ENCODE results near the gene HACE1.
A peak's percentile ranks its signal among the peaks of the same experiment; 100 is the strongest.
"Not testable (repeated sequence)": the region's sequence is repeated elsewhere in the genome, so short reads cannot be mapped to it uniquely, and the experiment has no call there.

HACE1 gene, protein sequence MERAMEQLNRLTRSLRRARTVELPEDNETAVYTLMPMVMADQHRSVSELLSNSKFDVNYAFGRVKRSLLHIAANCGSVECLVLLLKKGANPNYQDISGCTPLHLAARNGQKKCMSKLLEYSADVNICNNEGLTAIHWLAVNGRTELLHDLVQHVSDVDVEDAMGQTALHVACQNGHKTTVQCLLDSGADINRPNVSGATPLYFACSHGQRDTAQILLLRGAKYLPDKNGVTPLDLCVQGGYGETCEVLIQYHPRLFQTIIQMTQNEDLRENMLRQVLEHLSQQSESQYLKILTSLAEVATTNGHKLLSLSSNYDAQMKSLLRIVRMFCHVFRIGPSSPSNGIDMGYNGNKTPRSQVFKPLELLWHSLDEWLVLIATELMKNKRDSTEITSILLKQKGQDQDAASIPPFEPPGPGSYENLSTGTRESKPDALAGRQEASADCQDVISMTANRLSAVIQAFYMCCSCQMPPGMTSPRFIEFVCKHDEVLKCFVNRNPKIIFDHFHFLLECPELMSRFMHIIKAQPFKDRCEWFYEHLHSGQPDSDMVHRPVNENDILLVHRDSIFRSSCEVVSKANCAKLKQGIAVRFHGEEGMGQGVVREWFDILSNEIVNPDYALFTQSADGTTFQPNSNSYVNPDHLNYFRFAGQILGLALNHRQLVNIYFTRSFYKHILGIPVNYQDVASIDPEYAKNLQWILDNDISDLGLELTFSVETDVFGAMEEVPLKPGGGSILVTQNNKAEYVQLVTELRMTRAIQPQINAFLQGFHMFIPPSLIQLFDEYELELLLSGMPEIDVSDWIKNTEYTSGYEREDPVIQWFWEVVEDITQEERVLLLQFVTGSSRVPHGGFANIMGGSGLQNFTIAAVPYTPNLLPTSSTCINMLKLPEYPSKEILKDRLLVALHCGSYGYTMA

DNA sequence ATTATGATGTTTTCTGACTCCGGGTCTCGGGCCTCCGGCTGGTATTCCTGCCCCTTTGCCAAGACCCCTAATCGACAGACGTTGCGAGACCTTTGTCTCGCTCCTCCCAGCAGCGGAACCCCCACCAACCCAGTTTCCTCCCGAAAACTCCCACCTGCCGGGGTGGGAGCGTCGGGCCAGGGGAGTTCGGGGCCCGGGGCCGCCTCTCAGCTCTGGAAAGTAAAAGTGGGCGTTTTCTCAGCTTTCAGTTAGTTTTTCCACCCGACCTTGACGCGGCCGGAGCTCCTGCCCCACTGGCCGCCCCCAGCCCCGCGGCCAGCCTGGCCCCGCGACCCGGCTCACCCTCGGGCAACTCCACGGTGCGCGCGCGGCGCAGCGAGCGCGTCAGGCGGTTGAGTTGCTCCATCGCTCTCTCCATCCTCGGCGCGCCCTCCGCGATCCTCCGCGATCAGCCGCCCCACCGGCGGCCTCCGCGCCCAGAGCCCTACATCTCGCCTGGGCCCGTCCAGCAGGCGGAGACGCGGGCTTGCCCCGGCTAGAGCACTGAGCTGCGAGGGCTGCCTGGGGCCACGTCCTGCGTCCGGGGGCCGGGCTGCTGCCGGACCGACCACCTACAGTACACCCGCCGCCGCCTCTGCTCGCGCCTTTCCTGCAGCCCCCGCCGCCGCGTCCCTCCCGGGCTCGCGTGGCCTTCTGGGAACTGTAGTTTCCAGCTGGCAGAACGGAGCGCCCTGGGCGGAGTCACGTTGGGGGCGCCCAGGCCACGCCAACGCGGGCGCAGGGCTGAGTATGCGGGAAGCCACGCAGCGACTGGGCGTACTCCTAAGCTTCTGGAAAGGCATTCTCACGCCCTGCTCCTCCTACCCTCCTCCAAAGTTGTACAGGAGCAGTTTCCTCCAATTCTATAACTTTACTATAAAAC, at the start of gene HACE1:
Gene HACE1 (minus strand): TSS at position 695 of the 922 bp plus-strand sequence. CDS start 277 bp downstream, at position 418.
- DNase-seq (ENCODE audit: low read depth in 2 of 2): peak; percentile 74 to 81

DNA sequence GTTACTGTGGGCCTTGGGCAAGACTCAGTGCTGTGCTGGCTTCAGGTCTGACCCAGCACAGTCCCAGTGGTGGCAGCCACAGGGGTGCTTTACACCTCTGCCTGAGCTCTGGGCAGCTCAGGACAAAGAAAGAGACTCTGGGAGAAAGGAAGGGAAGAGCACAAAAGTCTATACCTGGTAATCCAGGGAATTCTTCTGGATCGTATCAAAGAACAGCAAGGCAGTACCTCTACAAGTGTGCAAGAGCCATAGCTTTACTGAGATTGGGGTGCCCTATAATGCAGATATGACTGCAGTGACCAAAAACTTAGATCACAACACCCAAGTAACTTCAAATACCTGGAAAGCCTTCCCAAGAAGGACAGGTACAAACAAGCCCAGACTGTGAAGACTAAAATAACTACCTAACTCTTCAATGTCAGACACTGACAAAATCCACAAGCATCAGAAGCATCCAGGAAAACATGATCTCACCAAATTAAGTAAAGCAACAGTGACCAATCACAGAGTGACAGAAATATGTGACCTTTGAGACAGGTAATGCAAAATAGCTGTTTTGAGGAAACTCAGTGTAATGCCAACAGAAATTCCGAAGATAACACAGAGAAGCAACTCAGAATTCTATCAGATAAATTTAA, 49.3 kb upstream of the HACE1 start:
- no peak for DNase-seq (ENCODE audit: low read depth in 2 of 2)

DNA sequence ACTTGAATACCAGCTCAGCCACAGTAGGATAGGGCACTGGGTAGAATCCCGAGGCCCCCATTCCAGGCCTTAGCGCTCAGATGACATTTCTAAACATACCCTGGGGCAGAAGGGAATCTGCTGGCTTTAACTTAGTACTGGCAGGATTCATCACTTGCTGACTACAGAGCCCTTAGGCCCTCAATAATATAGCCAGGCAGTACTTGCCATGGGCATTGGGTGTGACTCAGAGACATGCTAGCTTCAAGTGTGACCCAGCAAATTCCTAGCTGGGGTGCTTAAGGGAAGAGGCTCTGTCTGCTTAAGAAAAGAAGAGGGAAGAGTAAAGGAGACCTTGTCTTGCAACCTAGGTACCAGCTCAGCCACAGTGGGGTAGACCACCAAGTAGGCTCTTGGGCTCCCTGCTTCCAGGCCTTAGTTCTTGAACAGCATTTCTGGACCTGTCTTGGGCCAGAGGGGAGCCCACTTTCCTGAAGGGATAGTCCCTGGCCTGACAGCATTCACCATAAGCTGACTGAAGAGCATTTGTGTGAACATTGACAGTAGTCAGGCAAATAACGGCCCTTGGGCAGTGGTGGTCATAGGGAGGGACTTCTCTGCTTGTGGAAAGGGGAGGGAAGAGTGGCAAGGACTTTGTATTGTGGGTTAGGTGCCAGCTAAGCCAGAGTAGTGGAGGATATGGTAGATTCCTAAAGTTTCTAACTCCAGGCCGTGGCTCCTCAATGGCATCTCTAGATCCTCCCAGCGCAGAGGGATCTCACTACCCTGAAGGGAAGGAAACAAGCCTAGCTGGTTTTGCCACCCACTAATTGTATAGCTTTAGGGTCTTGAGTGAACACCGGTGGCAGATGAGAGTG, 48.5 kb upstream of the HACE1 start:
- DNase-seq (ENCODE audit: low read depth in 2 of 2): no peak

DNA sequence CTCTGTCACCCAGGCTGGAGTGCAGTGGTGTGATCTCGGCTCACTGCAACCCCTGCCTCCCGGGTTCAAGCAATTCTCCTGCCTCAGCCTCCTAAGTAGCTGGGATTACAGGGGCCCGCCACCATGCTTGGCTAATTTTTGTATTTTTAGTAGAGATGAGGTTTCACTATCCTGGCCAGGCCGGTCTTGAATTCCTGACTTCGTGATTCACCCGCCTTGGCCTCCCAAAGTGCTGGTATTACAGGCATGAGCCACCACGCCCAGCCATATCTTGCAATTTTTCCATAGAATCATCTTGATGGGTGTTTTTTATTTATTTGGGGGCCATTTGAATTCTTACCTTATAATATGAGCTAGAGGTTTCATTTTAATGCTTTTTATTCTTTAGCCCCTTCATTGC, 39.2 kb upstream of the HACE1 start:
- DNase-seq (ENCODE audit: low read depth in 2 of 2): not testable (repeated sequence)

DNA sequence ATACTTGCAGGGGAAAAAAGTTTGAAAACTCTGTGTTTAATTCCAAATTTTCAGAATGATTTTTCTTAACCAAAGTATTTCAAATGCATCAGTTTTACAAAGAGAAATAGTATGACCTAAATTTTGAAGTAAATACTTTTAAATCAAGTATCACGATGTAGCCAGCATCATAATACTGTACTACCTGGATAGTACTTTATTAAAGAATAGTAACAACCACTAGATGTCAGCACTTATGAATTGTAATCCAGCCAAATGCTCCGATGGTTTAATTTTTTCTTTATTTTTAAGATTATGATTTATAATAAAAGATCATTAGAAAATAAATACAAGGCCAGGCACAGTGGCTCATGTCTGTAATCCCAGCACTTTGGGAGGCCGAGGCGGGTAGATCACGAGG, 37.2 kb upstream of the HACE1 start:
- DNase-seq (ENCODE audit: low read depth in 2 of 2): no peak

DNA sequence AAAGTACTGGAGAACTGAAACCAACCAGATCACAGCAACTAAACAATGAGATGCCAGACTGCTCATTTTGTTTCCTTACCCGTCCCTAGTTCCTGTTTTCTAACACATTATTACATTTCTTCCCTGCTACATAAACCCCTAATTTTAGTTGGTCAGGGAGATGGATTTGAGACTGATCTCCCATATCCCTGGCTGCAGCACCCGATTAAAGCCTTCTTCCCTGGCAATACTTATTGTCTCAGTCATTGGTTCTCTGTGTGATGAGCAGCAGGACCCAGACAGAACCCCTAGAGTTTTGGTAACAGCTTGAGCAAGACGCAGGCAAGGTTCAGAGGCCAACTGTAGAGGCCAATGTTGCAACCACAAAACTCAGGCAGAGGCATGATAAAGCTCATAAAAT, 28.3 kb upstream of the HACE1 start:
- no peak for DNase-seq (ENCODE audit: low read depth in 2 of 2)

DNA sequence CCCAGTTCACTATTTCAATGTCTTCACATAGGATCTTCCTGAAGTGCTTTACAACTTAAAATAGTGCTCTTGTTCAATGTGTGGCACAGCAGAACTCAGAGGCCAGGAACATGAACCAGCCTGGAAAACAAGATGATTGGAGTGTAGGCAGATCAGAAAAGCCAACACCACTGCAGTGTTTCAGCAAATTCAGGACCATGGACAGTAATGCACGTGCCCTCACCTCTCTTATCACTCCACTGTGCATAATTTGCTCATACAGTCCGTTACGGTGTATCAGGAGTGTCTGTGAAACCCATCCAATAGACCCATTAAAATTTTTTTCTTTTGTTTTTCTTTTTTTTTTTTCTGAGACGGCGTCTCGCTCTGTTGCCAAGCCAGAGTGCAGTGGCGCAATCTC, 27.6 kb upstream of the HACE1 start:
- DNase-seq (ENCODE audit: low read depth in 2 of 2): no peak

DNA sequence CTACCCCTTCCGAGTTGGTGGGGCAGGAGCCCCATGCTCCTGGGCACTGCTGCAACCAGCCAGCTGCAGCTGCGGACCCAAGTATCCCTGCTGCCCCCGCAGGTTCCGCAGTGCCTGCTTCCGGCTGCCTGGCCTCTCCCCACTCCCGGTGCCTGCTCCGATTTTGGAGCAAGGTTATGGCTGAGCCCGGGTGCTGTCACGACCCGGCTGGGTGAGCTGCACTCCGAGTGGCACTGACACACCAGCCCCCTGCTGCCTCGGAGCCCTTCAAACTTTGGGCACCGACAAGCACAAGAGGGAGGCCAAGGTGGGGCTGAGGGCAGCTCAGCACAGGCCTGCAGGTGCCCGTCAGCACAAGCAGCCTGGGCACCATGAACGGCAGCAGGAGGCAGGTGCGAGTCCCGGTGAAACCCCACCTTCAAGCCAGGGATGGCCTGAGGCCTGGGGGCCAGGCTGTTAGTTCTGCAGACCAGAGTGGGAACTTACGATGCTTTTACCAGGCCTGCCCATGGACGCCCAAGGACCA, 25.9 kb upstream of the HACE1 start:
- no peak for DNase-seq (ENCODE audit: low read depth in 2 of 2)

DNA sequence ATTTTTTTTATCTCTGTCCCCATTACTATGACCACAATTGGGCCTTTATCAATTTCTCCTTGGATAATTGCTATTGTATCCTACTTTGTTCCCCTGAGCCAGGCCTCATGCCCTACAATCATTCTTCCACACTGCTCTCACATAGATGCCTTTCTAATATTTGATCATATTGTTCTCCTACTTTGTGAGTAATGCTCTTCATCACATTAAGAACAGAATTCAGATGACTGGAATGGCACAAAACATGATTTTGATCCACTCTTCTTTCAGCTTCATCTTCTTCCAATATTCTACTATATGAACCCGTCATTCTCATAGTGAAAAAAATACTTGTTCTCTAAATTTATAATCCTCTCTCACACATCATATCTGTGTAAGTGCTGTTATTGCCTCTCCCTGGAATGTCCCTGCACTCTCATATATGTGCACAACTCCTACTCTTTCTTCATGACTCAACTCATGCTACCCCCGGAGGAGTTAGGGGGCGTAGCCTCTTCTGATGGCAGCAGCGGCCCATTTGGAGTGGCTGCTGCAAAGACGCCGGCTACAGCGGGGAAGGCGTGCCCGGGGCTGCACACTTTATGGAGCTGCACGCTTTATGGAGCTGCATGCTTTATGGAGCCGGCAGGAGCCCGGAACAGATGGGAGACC, 25.3 kb upstream of the HACE1 start:
- no peak for DNase-seq (ENCODE audit: low read depth in 2 of 2)

DNA sequence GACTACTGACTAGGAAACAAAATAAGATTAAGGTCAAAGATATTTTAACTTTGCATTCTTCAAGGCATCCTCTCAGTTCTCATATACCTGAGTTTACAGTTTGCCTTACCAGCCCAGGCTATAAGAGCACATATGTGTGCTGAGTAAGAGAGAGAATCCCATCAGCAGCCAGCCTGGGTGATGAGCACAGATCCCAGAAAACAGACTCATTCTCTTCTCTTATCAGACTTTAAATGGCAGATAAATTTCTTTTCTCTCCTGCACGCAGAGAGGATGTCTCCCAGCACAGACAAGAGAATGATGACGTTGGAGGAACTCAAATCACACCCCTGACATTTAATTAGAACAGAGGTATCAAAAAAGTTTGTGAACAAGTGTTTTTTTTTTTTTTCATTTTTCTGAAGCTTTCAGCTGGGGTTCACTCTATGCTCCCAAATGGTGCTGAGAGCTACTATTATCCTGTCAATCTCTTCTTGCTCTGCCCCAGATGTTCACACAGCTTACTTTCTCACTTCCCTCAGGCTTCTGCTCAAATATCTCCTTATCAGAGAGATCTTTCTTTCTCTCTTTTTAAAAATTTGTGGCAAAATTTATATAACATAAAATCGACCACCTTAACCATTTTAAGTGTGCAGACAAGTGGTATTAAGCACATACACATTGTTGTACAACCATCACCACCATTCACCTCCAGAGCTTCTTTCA, 22.4 kb upstream of the HACE1 start:
- DNase-seq (ENCODE audit: low read depth in 2 of 2): no peak

DNA sequence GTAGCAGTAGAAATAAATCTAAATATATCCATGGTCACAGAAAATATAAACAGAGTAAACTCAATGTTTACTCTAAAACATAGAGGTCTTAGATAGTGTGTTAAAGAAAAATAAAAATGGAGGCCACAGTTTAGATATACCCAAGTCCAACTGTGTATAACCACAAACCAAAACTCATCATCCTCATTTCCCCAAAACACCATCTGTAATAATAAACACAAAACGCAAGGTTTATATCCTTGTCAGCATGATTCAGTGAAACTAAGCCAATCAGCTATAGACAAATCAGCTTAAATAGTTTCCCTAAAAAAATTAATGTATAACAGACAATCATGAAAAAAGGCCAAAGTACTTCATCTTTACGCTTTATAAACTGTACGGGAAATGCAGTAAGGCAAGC, 2.7 kb upstream of the HACE1 start:
- no peak for DNase-seq (ENCODE audit: low read depth in 2 of 2)

DNA sequence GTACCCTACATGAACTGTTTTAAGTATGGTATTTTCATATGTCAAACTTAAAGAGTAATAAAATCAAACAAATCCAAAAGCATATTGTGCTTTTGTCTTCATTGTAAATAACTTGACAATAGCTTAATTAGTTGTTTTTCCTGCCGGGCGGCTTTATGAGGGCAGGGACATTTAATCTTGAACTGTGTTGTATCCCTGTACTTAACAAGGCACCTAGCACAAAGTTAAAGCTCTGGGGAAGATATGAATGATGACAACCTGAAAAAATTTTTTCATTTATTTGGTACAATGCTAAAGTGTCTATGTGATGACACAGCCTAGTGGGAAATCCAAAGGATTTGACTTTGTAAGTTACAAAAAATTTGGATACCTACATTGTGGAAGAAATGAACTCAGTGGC, 502 bp upstream of the HACE1 start:
- no peak for DNase-seq (ENCODE audit: low read depth in 2 of 2)

DNA sequence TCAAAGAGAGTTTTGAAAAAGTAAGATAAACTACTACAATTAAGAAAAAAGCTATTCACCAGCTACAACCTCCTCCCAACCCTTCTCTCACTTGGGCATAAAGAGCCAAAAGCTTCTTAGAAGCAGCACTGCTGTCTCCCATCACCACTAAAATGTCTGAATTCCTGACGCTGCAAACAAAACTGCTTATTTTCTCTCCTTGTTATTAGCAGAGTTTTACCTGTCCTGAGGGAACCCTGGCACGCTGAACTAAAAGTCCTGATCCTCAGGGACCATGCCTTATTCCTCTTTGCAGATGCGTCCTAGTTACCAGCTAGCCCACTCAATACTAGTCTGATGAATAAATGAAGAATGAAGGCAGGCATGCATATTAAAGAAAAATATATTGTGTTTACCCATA, 1.1 kb downstream of the HACE1 start:
- DNase-seq (ENCODE audit: low read depth in 2 of 2): no peak

DNA sequence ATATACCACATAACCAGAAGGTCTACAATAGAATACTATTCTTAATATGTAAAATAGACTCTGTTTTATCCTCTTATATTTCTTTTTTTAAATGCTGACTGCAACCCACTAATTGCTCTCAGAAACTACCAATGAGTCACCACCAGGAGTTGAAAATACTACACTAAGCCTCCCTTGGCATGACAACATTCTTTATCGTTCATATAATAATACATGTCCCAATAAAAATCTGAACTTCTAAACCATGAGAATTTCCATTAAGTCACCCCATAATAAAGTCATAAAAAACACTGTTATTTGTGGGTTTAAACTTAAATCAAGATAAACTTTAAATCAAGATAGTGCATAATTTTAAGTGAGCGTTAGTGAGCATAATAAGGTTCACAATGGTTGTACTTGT, 4.2 kb downstream of the HACE1 start:
- DNase-seq (ENCODE audit: low read depth in 2 of 2): no peak

DNA sequence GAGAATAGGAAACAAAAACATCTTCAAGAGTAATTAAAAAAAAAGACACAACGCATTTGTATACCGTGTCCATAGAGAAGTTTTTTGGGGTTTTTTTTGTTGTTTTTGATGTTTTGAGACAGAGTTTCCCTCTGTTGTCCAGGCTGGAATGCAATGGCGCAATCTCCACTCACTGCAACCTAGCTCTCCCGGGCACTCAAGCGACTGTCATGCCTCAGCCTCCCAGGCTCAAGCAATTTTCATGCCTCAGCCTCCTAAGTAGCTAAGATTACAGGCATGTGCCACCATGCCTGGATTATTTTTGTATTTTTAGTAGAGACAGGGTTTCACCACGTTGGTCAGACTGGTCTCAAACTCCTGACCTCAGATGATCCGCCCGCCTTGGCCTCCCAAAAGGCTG, 12.0 kb downstream of the HACE1 start:
- not testable (repeated sequence) for DNase-seq (ENCODE audit: low read depth in 2 of 2)

DNA sequence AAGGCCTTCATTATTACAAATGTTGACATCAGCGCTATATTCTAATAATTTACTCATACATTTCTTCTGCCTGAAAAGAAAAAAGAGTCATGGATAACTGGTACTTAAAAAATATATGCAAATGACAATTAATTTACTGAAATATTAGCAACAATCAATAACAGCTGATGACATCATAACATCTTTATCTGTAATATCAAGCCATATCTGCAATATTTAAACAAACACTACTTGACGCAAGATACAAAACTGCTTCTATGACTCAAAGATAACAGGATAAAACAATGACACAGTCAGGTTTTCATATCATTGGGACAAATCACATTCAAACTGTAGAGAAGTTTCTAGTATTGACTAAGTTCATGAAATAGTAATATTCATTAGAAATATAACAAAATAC, 16.5 kb downstream of the HACE1 start:
- DNase-seq (ENCODE audit: low read depth in 2 of 2): no peak

DNA sequence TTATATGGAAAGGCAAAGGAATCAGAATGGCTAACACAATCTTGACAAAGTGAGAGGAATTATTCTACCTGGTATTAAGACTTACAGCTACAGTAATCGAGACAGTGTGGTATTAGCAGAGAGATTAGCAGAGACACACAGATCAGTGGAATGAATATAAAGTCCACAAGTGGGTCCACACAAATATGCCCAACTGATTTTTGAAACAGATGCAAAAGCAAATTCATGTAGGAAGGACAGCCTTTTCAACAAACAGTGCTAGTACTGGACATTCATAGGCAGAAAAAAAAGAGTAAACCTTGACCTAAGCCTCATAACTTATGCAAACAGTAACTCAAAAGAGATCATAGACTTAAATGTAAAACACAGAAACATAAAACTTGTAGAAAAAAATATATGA, 22.6 kb downstream of the HACE1 start:
- DNase-seq (ENCODE audit: low read depth in 2 of 2): no peak

DNA sequence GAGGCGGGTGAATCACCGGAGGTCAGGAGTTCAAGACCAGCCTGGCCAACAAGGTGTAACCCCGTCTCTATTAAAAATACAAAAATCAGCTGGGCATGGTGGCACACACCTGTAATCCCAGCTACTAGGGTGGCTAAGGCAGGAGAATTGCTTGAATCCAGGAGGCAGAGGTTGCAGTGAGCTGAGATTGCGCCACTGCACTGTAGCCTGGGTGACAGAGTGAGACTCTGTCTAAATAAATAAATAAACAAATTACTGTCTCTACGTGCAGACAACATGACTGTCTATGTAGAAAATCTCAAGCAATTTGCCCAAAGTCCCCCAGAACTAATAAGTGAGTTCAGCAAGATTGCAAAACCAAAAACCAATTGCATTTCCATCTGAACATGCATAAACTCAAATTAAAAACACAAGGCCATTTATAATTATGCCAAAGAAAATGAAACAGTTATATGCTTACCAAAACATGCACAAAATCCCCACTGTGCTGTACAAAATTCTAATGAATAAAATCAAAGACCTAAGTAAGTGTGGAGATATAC, 23.2 kb downstream of the HACE1 start:
- not testable (repeated sequence) for DNase-seq (ENCODE audit: low read depth in 2 of 2)

DNA sequence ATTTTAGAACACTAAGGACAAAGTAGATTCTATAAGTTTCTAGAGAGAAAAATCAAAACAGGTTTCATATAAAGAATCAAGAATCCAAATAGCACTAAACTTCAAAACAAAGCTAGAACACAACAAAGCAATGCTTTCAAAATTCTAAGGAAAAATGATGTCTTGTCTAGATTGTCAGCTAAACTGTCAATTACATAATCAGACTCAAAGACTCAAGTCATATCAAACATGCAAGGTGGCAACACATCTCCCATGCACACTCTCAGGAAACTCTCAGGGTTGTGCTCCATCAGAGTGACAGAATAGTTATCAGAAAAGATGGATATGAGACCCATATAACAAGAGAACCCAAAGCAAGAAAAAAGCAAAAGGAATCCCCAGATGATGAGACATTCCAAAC, 23.9 kb downstream of the HACE1 start:
- no peak for DNase-seq (ENCODE audit: low read depth in 2 of 2)
